Keratinocyte (primary cell): ENCODE results near the gene NBEAL2. TPM values are rescaled to one million over a fixed set of nuclear protein-coding genes. Genes with fewer than 3 reads are reported as not detected.
A peak's percentile ranks its signal among the peaks of the same experiment; 100 is the strongest.

ENCODE experiments used
- DNase-seq: peaks from one replicate; pipeline ENCODE4 v3.0.0-alpha.2; 2011; ENCODE audit warnings: low read depth, missing footprints, low spot score
- FAIRE-seq: peaks from 2 replicates; lab custom pipeline; 2011; peaks lifted over from hg19 to GRCh38; lab: Jason Lieb, UNC
- H2AFZ ChIP-seq: 2 replicates; pipeline ENCODE4 v1.6.0; 2012; ENCODE audit warnings: low read length, control low read depth, inconsistent platforms; ENCODE audit not compliant: control insufficient read depth
- H3K27ac ChIP-seq: 2 replicates; pipeline ENCODE4 v1.5.1; 2011; ENCODE audit warnings: low read length; ENCODE audit not compliant: control insufficient read depth, insufficient read depth
- H3K27me3 ChIP-seq: 3 replicates; pipeline ENCODE4 v1.6.0; 2011; ENCODE audit warnings: low read length; ENCODE audit not compliant: control insufficient read depth, insufficient read depth; ENCODE audit errors: extremely low read depth
- H3K36me3 ChIP-seq, 2 experiments: 2 replicates in 1 of 2; 3 replicates in 1 of 2; pipeline ENCODE4 v1.5.1; 2011; ENCODE audit warnings: low read length in 2 of 2, mild to moderate bottlenecking in 1 of 2; ENCODE audit not compliant: control insufficient read depth in 2 of 2, insufficient read depth in 2 of 2; ENCODE audit errors: extremely low read depth in 1 of 2
- H3K4me1 ChIP-seq: 3 replicates; pipeline ENCODE4 v1.5.1; 2011; ENCODE audit warnings: low read length; ENCODE audit not compliant: control insufficient read depth, insufficient read depth; ENCODE audit errors: extremely low read depth
- H3K4me2 ChIP-seq: 3 replicates; pipeline ENCODE4 v1.6.0; 2011; ENCODE audit warnings: low read depth, low read length; ENCODE audit not compliant: control insufficient read depth, insufficient read depth; ENCODE audit errors: extremely low read depth
- H3K4me3 ChIP-seq, 3 experiments: fragments of 200-600 bp in 1 of 3; sonication (generic) in 1 of 3; 2 replicates in 2 of 3; 3 replicates in 1 of 3; pipeline ENCODE4 v1.5.1; 2011 to 2016; ENCODE audit warnings: low read length in 3 of 3, mild to moderate bottlenecking in 3 of 3, control low read depth in 2 of 3, inconsistent platforms in 1 of 3, low read depth in 1 of 3, mixed read lengths in 1 of 3, mixed run types in 1 of 3, moderate library complexity in 1 of 3; ENCODE audit not compliant: control insufficient read depth in 2 of 3, insufficient read depth in 2 of 3; ENCODE audit errors: extremely low read depth in 1 of 3
- H3K79me2 ChIP-seq: 2 replicates; pipeline ENCODE4 v1.6.0; 2012; ENCODE audit warnings: low read length; ENCODE audit not compliant: control insufficient read depth, insufficient read depth
- H3K9ac ChIP-seq: 3 replicates; pipeline ENCODE4 v1.6.0; 2011; ENCODE audit warnings: low read length; ENCODE audit not compliant: control insufficient read depth, insufficient read depth; ENCODE audit errors: extremely low read depth
- H3K9me1 ChIP-seq: 3 replicates; pipeline ENCODE4 v1.6.0; 2011; ENCODE audit warnings: low read length; ENCODE audit not compliant: control insufficient read depth, insufficient read depth; ENCODE audit errors: extremely low read depth
- H3K9me3 ChIP-seq: 2 replicates; pipeline ENCODE4 v1.5.1; 2012; ENCODE audit warnings: low read depth, low read length; ENCODE audit not compliant: control insufficient read depth
- H4K20me1 ChIP-seq: 3 replicates; pipeline ENCODE4 v1.6.0; 2011; ENCODE audit warnings: low read length; ENCODE audit not compliant: control insufficient read depth, insufficient read depth; ENCODE audit errors: extremely low read depth
- CTCF ChIP-seq, 3 experiments: IDR thresholded peaks in 1 of 3; conservative IDR thresholded peaks in 1 of 3; optimal IDR thresholded peaks in 1 of 3; 2 replicates in 2 of 3; 3 replicates in 1 of 3; pipeline versions ENCODE3 to v1.5.1; 2011; ENCODE audit warnings: low read length in 3 of 3, mild to moderate bottlenecking in 3 of 3, moderate library complexity in 2 of 3, control low read depth in 1 of 3, inconsistent platforms in 1 of 3; ENCODE audit not compliant: insufficient read depth in 2 of 3; ENCODE audit errors: extremely low read depth in 1 of 3
- EZH2 ChIP-seq: IDR thresholded peaks from one replicate; pipeline ENCODE4 v1.6.1; 2012; ENCODE audit warnings: inconsistent platforms, mild to moderate bottlenecking, low read length, moderate library complexity
- dilution Hi-C: fragments of 300-500 bp; cut with MboI; formaldehyde crosslinking; loops from one replicate; pipeline ENCODE4 v1.7.0; 2020; ENCODE audit warnings: low sequenced_read_pairs; ENCODE audit not compliant: extremely low pct_ligation_motif_present
- polyA plus RNA-seq, 5 experiments: library from polyadenylated mRNA; depleted of rRNA in 3 of 5; stranded (reverse) in 3 of 5; stranded (forward) in 1 of 5; unstranded in 1 of 5; fragments of >200 nt; gene quantifications; 1 replicate in 1 of 5; 2 replicates in 3 of 5; 3 replicates in 1 of 5; pipeline versions ENCODE4 v1.2.1 to v1.2.3, GENCODE V29; 2011 to 2012; ENCODE audit warnings: missing spikeins in 2 of 5, low read depth in 1 of 5, low replicate concordance in 1 of 5

Gene NBEAL2
- polyA plus RNA-seq, 1 donor (not counting 4 experiments of a cell fraction or from before 2014, with no cell fraction given): 22.8 TPM

GRCh38 chr3:46987743-46988401, 8.4 kb downstream of the NBEAL2 start:
- peak overlapping the region; percentile 61 for H3K4me2 ChIP-seq
- DNase-seq: peak; percentile 68
- H3K79me2 ChIP-seq: peaks cover 8% of the 10 kb centered on the region
- H3K9me1 ChIP-seq: no peaks in the 10 kb centered on the region
- no peaks in the 10 kb centered on the region for H3K27me3 ChIP-seq
- peaks cover 27% of the 10 kb centered on the region for H3K4me1 ChIP-seq
- peak overlapping the region; percentile 50 for H2AFZ ChIP-seq
- H3K27ac ChIP-seq: peak overlapping the region; percentile 74
- H4K20me1 ChIP-seq: no peaks in the 10 kb centered on the region
- H3K9me3 ChIP-seq: no peaks in the 10 kb centered on the region
- no peak for FAIRE-seq
- H3K4me3 ChIP-seq: peak overlapping the region in 1 of 3 experiments; percentile 45
- H3K9ac ChIP-seq: peak overlapping the region; percentile 68
- dilution Hi-C loops: no loop called here
- peaks cover 8 to 27% of the 10 kb centered on the region in 2 experiments for H3K36me3 ChIP-seq
- TF ChIP-seq EZH2 (no peak), CTCF (optimal IDR thresholded peaks at IDR 0.05 in 1 of 3, IDR thresholded peaks at IDR 0.05 in 1 of 3, conservative IDR thresholded peaks at IDR 0.05 in 1 of 3; ENCODE audit: extremely low read depth in 1 of 3, insufficient read depth in 2 of 3, low read length in 3 of 3) (no peak)

GRCh38 chr3:46988616-46989015, 9.2 kb downstream of the NBEAL2 start:
- Histone ChIP-seq H3K36me3 (peaks cover 8 to 27% of the 10 kb centered on the region in 2 experiments), H3K9ac (no peak overlapping the region), H3K79me2 (peaks cover 7% of the 10 kb centered on the region), H3K27ac (no peak overlapping the region), H3K4me2 (no peak overlapping the region), H2AFZ (no peak overlapping the region), H4K20me1 (no peaks in the 10 kb centered on the region), H3K9me3 (no peaks in the 10 kb centered on the region), H3K27me3 (no peaks in the 10 kb centered on the region), H3K9me1 (no peaks in the 10 kb centered on the region), H3K4me1 (peaks cover 26% of the 10 kb centered on the region), H3K4me3 (no peak overlapping the region)
- TF ChIP-seq CTCF (optimal IDR thresholded peaks at IDR 0.05 in 1 of 3, IDR thresholded peaks at IDR 0.05 in 1 of 3, conservative IDR thresholded peaks at IDR 0.05 in 1 of 3; ENCODE audit: extremely low read depth in 1 of 3, insufficient read depth in 2 of 3, low read length in 3 of 3) (no peak), EZH2 (no peak)
- DNase-seq: no peak
- dilution Hi-C loops: no loop called here
- no peak for FAIRE-seq
